Colonic mucosa (tissue), 4 donors: ENCODE results near the gene MBD5. TPM values are rescaled to one million over a fixed set of nuclear protein-coding genes. Genes with fewer than 3 reads are reported as not detected.

Source experiments
- DNase-seq: peaks from one replicate; pipeline ENCODE4 v3.0.0-alpha.2; 2020
- H3K27ac ChIP-seq: fragments of 200-600 bp; one replicate; pipeline ENCODE4 v1.8.0; 2021
- H3K27me3 ChIP-seq: fragments of 200-600 bp; one replicate; pipeline ENCODE4 v1.8.0; 2021
- H3K36me3 ChIP-seq: fragments of 200-600 bp; one replicate; pipeline ENCODE4 v1.8.0; 2021
- H3K4me1 ChIP-seq: fragments of 200-600 bp; one replicate; pipeline ENCODE4 v1.8.0; 2021; ENCODE audit warnings: mild to moderate bottlenecking
- H3K4me3 ChIP-seq: fragments of 200-600 bp; one replicate; pipeline ENCODE4 v1.8.0; 2021
- H3K9ac ChIP-seq, 2 donors: one replicate each; pipeline ENCODE4 v1.7.0; 2013; ENCODE audit warnings: control low read depth in 2 of 2, low read depth in 2 of 2, low read length in 2 of 2
- H3K9me3 ChIP-seq: fragments of 200-600 bp; one replicate; pipeline ENCODE4 v1.8.0; 2021
- CTCF ChIP-seq: fragments of 200-600 bp; IDR thresholded peaks from one replicate; pipeline ENCODE4 v1.8.0; 2022; ENCODE audit warnings: antibody characterized with exemption, mild to moderate bottlenecking
- intact Hi-C: fragments of 100-400 bp; cut with DNase I; formaldehyde crosslinking; loops from one replicate; pipeline ENCODE4 v1.14.1; 2022
- total RNA-seq, 2 donors: library from RNA; stranded (reverse); fragmentation: NEBNext Ultra II Directional in 1 of 2; extraction: Animal tissue kit (Norgen Biotek cat#: 25700) in 1 of 2; gene quantifications; one replicate each; pipeline ENCODE4 v1.2.1, GENCODE V29; 2021
- donor health status: healthy.
- donor health status: DM: no; HTN: no; CAD: no.
- donor health status: DM: no; HTN: no; CAD: no.

Gene MBD5
- total RNA-seq, 2 donors from 2014 or later: 26.7 to 29.6 TPM

DNA sequence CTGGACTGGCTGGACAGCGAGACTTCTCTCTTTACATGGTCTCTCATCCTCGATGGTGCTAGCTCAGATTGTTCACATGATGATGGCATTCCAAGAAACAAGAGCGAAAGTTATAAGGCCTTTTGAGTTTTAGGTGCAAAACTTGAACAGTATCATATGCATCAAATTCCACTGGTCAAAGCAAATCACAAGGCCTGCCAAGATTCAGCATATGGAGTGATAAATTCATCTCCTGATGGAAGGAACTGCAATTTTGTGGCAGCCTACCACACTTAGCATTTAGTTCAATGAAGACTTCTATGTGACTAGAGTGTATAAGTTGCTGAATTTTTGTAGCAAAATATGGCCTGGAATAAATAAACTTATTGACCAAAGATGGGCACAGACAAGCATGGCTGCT lies 429.6 kb downstream of the MBD5 start:
- no peak overlapping the region for H3K9ac ChIP-seq
- H3K4me3 ChIP-seq: no peak overlapping the region
- no peak overlapping the region for H3K27ac ChIP-seq
- no peaks in the 10 kb centered on the region for H3K9me3 ChIP-seq
- intact Hi-C loops: no loop called here
- no peaks in the 10 kb centered on the region for H3K36me3 ChIP-seq
- no peaks in the 10 kb centered on the region for H3K4me1 ChIP-seq
- no peaks in the 10 kb centered on the region for H3K27me3 ChIP-seq
- no peak for DNase-seq
- no peak for TF ChIP-seq CTCF

- Histone ChIP-seq H3K4me3 (no peak overlapping the region), H3K9ac (no peak overlapping the region), H3K9me3 (no peaks in the 10 kb centered on the region), H3K27me3 (no peaks in the 10 kb centered on the region), H3K36me3 (no peaks in the 10 kb centered on the region), H3K27ac (no peak overlapping the region), H3K4me1 (no peaks in the 10 kb centered on the region)
- DNase-seq: no peak
- no peak for TF ChIP-seq CTCF
- intact Hi-C loops: no loop called here
Observed at GRCh38 chr2:148451046-148451445, 430.2 kb downstream of the MBD5 start.

- intact Hi-C loops: no loop called here
- Histone ChIP-seq H3K27ac (no peak overlapping the region), H3K4me1 (peaks cover 3% of the 10 kb centered on the region), H3K36me3 (no peaks in the 10 kb centered on the region), H3K9ac (no peak overlapping the region), H3K9me3 (no peaks in the 10 kb centered on the region), H3K4me3 (no peak overlapping the region), H3K27me3 (no peaks in the 10 kb centered on the region)
- no peak for DNase-seq
- TF ChIP-seq CTCF: no peak
Observed at GRCh38 chr2:148455791-148456190, 434.9 kb downstream of the MBD5 start.

DNA sequence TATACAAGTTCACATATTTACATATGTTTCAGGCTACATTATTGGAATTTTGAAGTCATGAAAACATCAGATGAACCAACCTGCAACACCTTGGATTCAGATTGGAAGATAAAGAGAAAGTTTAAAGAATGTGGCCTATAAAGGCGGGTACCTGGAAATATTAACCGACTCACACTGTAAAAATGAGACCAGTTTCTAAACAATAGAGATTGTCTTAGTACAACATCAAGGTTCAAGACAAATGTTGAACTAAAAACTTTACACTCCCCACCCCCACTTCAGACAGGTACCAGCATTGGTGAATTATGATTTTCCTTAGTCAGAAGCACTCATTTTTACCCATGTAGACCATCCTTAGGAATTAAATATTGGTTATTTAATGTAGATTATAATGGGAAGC lies 437.3 kb downstream of the MBD5 start:
- no peak overlapping the region for H3K9ac ChIP-seq
- DNase-seq: no peak
- no peaks in the 10 kb centered on the region for H3K27me3 ChIP-seq
- no peaks in the 10 kb centered on the region for H3K36me3 ChIP-seq
- intact Hi-C loops: no loop called here
- peaks cover 3% of the 10 kb centered on the region for H3K4me1 ChIP-seq
- no peak for TF ChIP-seq CTCF
- no peak overlapping the region for H3K27ac ChIP-seq
- no peaks in the 10 kb centered on the region for H3K9me3 ChIP-seq
- H3K4me3 ChIP-seq: no peak overlapping the region

DNA sequence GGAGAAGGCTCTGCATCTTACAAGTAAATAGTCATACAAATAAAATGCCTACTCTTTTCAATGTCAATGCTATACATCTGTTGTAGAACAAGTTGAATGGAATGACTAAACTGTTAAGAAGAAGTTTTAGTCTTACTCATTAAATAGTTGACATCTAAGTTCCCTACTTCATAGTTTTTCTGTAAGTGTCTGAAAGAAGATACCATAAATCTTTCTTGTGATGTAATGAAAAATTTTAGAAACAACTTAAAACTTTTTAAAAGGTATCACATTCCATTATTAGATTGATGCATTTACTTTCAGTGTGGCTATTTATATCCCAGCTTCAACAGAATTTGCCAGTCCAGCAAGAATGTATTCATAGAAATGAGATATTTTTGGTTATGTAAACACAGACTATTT lies 438.5 kb downstream of the MBD5 start:
- no peak for TF ChIP-seq CTCF
- Histone ChIP-seq H3K36me3 (no peaks in the 10 kb centered on the region), H3K9me3 (no peaks in the 10 kb centered on the region), H3K4me1 (peaks cover 3% of the 10 kb centered on the region), H3K27ac (no peak overlapping the region), H3K4me3 (no peak overlapping the region), H3K9ac (no peak overlapping the region), H3K27me3 (no peaks in the 10 kb centered on the region)
- no peak for DNase-seq
- intact Hi-C loops: no loop called here

DNA sequence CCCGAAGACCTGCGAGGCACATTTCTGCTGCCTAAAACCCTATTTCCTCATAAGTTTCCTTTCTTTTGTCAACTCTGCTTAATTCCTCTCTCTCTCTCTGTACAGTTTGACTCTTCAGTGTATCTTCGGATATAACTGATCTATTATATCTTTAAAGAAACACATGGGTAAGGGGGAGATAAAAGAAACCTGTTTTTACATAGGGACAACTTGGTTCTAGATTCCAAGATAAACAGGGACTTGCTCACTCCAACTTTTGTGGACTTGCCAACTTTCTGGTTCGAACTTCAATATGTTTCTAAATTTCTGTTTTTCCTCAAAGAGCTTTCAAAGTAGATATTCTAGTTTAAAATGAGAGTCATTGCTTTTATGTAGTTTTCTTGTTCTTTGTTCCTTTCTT lies 441.0 kb downstream of the MBD5 start:
- no peak for TF ChIP-seq CTCF
- H3K4me3 ChIP-seq: no peak overlapping the region
- no peak overlapping the region for H3K27ac ChIP-seq
- peaks cover 3% of the 10 kb centered on the region for H3K4me1 ChIP-seq
- intact Hi-C loops: no loop called here
- H3K27me3 ChIP-seq: no peaks in the 10 kb centered on the region
- no peaks in the 10 kb centered on the region for H3K9me3 ChIP-seq
- no peaks in the 10 kb centered on the region for H3K36me3 ChIP-seq
- no peak overlapping the region for H3K9ac ChIP-seq
- no peak for DNase-seq
